Activated CD4-positive, alpha-beta T cell treated with anti-CD3 and anti-CD28 coated beads for 36 hours (primary cell): Measurements from ENCODE around the gene PROZ. TPM values are rescaled to one million over a fixed set of nuclear protein-coding genes. Genes with fewer than 3 reads are reported as not detected.

Source experiments
- ATAC-seq: fragments of 200-7000 bp; cut with Tn5 transposase; one replicate; pipeline ENCODE4 v1.10.0; 2021; ENCODE audit warnings: mild to moderate bottlenecking, moderate library complexity
- CTCF ChIA-PET: fragments of 350-600 bp; sonication (Branson Sonifier 250); formaldehyde crosslinking; loops from one replicate; lab custom pipeline; 2021; ENCODE audit warnings: antibody characterized with exemption; lab: Charles Lee
- POLR2A ChIA-PET: fragments of 350-600 bp; sonication (Branson Sonifier 250); formaldehyde crosslinking; loops from one replicate; lab custom pipeline; 2021; ENCODE audit warnings: antibody characterized with exemption, inconsistent platforms; lab: Charles Lee
- DNase-seq: peaks from one replicate; pipeline ENCODE4 v3.0.0-alpha.2; 2020
- H3K27ac Mint-ChIP-seq: one replicate; pipeline ENCODE4 v1.8.0; 2021; ENCODE audit warnings: mixed read lengths
- H3K27me3 Mint-ChIP-seq: one replicate; pipeline ENCODE4 v1.8.0; 2021; ENCODE audit warnings: mixed read lengths
- H3K36me3 Mint-ChIP-seq: one replicate; pipeline ENCODE4 v1.8.0; 2021; ENCODE audit warnings: low read depth, mixed read lengths
- H3K4me1 Mint-ChIP-seq: one replicate; pipeline ENCODE4 v1.8.0; 2021; ENCODE audit warnings: mixed read lengths
- H3K4me3 Mint-ChIP-seq: one replicate; pipeline ENCODE4 v1.8.0; 2021; ENCODE audit warnings: mild to moderate bottlenecking, moderate library complexity, mixed read lengths
- H3K9me3 Mint-ChIP-seq: one replicate; pipeline ENCODE4 v1.8.0; 2021; ENCODE audit warnings: low read depth, mixed read lengths
- intact Hi-C, 2 experiments: fragments of 100-400 bp; cut with DNase I in 1 of 2; cut with micrococcal nuclease in 1 of 2; formaldehyde crosslinking; loops; one replicate each; pipeline versions ENCODE4 v1.14.2 to v1.15.1; 2022 to 2024; cut with DNase I, micrococcal nuclease
- total RNA-seq, 2 experiments: library from RNA; stranded (reverse); gene quantifications; one replicate each; pipeline ENCODE4 v1.2.3, GENCODE V29; 2021

PROZ gene
- total RNA-seq, 2 experiments from 2014 or later, result not detected

DNA sequence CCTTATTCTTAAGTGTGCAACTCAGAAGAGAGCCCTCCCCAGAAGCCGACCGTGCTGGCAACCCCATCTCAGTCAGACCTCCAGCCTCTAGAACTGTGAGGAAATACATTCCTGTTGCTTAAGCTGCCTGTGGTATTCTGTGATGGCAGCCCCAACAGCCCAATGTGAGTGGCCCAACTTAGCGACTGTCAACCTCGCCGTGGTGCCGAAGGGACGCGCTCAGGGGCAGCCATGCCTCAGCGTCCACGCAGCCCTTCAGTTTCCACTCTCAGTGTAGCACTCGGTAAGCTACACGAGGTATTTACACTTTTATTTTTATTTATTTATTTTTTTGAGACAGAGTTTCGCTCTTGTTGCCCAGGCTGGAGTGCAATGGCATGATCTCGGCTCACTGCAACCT is 18.4 kb downstream of the PROZ start:
- Mint-ChIP-seq H3K4me3 (no peak overlapping the region), H3K36me3 (peaks cover 66% of the 10 kb centered on the region), H3K4me1 (peaks cover 10% of the 10 kb centered on the region), H3K27ac (no peak overlapping the region), H3K27me3 (no peaks in the 10 kb centered on the region), H3K9me3 (no peaks in the 10 kb centered on the region)
- ChIA-PET POLR2A (no interaction called here), CTCF (no interaction called here)
- intact Hi-C loops, result no loop called here
- DNase-seq (no peak), ATAC-seq (no peak)

DNA sequence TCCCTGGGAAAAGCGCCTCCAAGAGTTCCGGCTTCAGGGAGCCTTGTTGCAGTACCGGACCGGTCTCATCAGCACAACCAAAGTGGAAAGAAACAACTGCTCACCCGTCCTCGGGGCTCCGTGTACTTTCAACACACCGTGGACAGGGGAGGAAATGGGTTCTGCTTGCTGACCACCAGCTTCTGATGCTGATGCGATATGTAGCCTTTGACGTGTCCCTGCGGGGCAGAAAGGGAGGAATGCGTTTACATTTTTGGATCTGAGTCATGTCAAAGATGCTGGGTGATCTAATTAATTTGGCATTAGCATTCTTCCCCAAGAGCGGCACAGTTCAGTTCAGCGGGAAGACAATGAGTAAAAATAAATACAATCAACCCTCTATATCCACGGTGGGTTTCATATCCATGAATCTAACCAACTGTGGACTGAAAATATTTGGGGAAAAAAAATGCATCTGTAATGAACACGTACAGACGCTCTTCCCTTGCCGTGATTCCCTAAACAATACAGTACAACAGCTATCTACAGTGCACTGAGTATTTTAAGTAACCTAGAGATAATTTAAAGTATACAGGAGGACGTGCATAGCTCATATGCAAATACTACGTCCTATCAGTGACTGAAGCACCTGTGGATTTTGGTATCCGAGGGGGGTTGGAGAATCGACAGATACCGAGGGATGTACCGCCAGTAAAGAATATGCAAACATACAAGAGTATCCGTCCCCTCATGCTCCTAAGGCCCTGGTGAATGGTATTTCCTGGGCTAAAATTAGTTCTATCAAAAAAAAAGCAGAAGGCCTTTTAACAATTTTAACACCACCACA is 19.8 kb downstream of the PROZ start:
- ChIA-PET POLR2A (no interaction called here), CTCF (interaction anchor here (1.0 kb wide), 1 partner anchor 9 kb away, joined by 3 read pairs; no protein-coding TSS in a partner anchor)
- peaks cover 68% of the 10 kb centered on the region for H3K36me3 Mint-ChIP-seq
- H3K27me3 Mint-ChIP-seq, result no peaks in the 10 kb centered on the region
- H3K4me1 Mint-ChIP-seq, result peaks cover 10% of the 10 kb centered on the region
- DNase-seq, result no peak
- H3K4me3 Mint-ChIP-seq, result no peak overlapping the region
- intact Hi-C loops, result no loop called here
- ATAC-seq, result no peak
- H3K27ac Mint-ChIP-seq, result no peak overlapping the region
- no peaks in the 10 kb centered on the region for H3K9me3 Mint-ChIP-seq

DNA sequence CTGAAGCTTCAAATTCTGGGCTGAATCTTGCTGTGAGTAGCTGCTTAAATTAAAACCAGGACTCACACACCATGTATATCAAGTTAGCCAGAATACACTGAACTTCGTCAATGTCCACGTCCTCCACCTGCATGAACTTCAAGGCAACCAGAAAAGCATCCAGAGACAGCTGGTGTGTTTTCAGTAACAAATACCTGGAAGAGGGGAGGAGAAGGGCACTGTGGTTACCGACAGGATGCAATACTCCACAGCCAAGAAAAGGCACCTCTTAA is 20.4 kb downstream of the PROZ start:
- intact Hi-C loops, result no loop called here
- DNase-seq, result no peak
- Mint-ChIP-seq H3K36me3 (peaks cover 73% of the 10 kb centered on the region), H3K27ac (no peak overlapping the region), H3K9me3 (no peaks in the 10 kb centered on the region), H3K4me1 (peaks cover 14% of the 10 kb centered on the region), H3K4me3 (no peak overlapping the region), H3K27me3 (no peaks in the 10 kb centered on the region)
- POLR2A ChIA-PET, result no interaction called here
- CTCF ChIA-PET, result interaction anchor here (1.0 kb wide), 1 partner anchor 10 kb away, joined by 3 read pairs; no protein-coding TSS in a partner anchor
- no peak for ATAC-seq

DNA sequence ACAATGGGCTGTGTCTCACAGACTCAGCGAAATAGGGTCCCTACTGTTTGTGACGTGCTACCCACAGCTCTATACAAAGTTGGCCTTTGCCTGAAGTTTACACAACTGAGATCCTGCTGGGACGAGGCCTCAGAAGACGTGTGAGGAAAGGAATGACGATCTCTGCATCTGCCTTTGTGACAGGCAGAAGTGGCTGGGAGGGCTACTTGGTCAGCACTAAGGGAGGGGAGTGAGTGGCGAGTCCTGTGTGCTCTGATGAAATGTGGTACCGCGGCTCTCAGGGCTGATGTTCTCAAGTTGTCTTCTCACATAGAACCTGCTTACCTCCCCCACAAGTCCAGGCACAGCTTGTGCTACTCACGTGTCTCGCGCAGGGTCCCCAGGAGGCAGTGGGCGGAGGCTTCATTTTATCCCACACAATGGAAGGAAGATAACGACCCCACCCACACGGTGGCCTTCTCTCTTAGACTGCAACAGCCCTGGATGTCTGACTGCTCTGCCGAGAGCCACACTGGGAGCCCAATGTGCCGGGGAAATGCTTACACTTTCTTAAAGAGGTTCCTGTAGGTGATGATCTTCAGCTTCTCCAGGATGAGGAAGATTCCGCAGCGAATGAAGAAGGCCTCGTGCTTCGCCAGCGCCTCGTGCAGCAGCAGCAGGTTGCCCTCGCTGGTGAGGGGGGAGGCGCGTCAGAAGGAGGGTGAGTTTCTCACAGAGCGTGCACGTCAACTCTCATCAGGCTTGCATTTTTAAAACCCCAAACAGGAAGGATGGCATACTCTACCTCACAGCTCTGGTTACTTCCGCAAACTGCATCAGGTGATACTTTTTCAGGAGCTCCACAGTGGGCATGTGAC is 21.2 kb downstream of the PROZ start:
- DNase-seq, result no peak
- H3K9me3 Mint-ChIP-seq, result no peaks in the 10 kb centered on the region
- ATAC-seq, result no peak
- intact Hi-C loops, result no loop called here
- no peak overlapping the region for H3K4me3 Mint-ChIP-seq
- no peak overlapping the region for H3K27ac Mint-ChIP-seq
- POLR2A ChIA-PET, result no interaction called here
- H3K27me3 Mint-ChIP-seq, result no peaks in the 10 kb centered on the region
- peaks cover 16% of the 10 kb centered on the region for H3K4me1 Mint-ChIP-seq
- CTCF ChIA-PET, result interaction anchor here (0.5 to 1.0 kb wide), 2 partner anchors 11 to 96 kb away, joined by 3 to 5 read pairs; no protein-coding TSS in a partner anchor
- H3K36me3 Mint-ChIP-seq, result peaks cover 70% of the 10 kb centered on the region

DNA sequence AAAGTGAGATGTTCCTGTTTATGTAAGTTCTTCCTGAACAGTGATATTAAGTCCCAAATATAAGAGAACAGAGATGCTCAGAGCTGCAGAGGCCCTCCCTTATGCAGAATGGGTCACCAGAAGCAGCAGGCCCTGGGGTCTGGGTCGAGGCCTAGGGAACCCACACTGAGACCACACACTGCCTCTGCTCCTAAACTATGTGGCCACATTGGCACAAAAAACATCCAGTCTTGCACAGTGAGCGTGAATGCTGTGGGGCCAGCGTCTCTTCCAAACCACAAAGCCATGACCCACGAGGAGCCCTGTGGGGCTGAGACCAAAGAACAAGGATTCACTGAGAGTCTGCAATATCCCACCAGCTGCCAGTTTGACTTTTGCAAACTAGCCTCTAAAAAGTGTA is 23.6 kb downstream of the PROZ start:
- Mint-ChIP-seq H3K27ac (no peak overlapping the region), H3K4me1 (peaks cover 29% of the 10 kb centered on the region), H3K36me3 (peaks cover 69% of the 10 kb centered on the region), H3K27me3 (no peaks in the 10 kb centered on the region), H3K4me3 (no peak overlapping the region), H3K9me3 (no peaks in the 10 kb centered on the region)
- ATAC-seq, result no peak
- ChIA-PET POLR2A (interaction anchor here (0.7 kb wide), 1 partner anchor 44 kb away, joined by 4 read pairs; no protein-coding TSS in a partner anchor), CTCF (interaction anchor here (1.2 to 1.4 kb wide), 2 partner anchors 9 to 16 kb away, joined by 3 read pairs; no protein-coding TSS in a partner anchor)
- intact Hi-C loops, result no loop called here
- no peak for DNase-seq

DNA sequence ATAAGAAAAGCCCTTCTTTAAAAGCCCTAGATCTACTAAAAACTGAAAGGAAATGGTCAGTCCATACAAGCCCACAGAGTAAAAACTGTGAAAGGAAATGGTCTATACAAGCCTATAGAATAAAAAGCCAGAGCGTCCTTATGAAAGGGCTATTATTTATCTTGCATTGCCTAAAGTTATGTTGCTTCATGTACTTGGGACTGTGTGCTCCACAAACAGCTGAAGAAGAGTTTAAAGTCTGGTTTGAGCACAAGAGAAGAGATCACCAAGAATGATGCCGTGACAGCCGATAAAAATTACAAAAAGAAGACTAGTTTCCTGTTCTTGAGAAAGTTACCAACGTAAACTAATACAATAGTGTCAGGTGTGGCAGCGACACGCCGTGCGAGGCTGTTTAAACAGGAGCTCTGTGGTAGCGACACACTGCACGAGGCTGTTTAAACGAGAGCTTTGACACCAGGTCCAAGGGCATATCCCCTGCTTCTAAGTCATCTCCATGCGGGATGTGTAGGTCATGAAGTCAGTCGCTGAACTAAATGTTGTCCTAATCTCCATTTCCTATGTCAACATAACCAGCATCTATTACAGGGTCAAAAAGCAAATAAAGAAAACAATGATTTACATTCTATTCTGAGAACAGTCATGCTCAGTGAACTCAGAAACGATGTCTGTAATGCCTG is 25.1 kb downstream of the PROZ start:
- DNase-seq, result no peak
- ATAC-seq, result no peak
- no peaks in the 10 kb centered on the region for H3K27me3 Mint-ChIP-seq
- H3K36me3 Mint-ChIP-seq, result peaks cover 75% of the 10 kb centered on the region
- no peak overlapping the region for H3K27ac Mint-ChIP-seq
- H3K4me3 Mint-ChIP-seq, result no peak overlapping the region
- H3K9me3 Mint-ChIP-seq, result no peaks in the 10 kb centered on the region
- ChIA-PET POLR2A (no interaction called here), CTCF (interaction anchor here (0.7 to 1.4 kb wide), 3 partner anchors 10 to 18 kb away, joined by 3 read pairs; no protein-coding TSS in a partner anchor)
- peaks cover 40% of the 10 kb centered on the region for H3K4me1 Mint-ChIP-seq
- intact Hi-C loops, result no loop called here

DNA sequence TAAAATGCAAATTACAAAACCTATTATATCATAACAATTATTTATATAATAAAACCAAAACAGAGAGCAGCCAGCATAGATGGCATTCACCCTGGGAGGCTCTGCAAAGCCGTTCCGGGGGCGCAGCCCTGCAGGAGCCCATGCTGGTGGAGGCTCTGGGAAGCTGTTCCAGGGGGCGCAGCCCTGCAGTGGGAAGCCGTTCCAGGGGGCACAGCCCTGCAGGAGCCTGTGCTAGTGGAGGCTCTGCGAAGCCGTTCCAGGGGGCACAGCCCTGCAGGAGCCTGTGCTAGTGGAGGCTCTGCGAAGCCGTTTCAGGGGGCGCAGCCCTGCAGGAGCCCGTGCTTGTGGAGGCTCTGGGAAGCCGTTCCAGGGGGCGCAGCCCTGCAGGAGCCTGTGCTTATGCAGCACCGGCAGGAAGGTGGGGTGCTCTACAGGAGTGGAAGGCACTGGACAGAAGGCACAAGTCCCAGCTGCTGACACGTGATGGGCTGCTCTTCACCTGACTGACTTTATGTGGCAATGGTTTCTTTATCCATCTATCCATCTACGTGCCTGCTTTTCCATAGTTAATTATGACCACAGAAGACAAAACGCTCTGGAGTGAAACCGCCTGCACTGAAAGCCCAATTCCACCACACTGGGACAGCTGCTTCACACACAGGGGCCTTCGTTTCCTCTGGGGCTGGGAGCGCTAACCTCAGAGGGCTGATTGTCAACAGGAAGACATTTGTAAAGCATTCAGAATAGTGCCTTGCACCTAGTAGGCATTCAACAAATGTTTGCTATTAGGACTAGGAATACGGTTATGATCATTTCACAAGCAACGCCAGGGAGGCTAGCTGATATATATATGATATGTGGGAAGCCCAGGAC is 26.4 kb downstream of the PROZ start:
- H3K27ac Mint-ChIP-seq, result peak overlapping the region; percentile 34

DNA sequence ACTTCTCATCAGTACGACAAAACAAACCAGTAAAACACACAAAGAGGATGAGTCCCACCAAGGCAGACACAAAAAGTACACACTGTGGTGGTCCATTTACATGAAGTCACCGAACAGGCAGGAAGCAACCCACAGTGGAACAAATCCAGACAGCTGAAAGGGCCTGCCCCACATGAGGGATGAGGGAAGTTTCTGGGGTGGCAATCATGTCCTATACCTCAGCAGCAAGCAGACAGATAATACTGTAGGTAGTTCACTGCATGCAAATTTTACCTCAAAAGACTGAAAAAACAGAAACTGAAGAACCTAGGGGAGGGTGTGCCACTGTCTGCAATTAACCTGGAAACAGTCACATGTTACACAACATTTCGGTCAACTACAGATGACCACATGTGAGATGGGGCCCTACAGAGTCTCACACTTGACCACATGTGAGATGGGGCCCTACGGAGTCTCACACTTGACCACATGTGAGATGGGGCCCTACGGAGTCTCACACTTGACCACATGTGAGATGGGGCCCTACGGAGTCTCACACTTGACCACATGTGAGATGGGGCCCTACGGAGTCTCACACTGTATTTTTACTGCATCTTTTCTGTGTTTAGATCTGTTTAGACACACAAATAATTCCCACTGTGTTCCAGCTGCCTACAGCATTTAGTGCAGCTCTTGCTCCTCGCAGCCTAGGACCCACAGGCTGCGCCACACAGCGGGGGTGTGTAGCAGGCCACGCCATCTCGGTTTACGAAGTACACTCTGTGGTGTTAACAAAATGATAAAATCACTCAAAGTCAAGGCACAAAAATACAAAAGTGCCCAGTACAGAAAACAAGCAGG is 27.8 kb downstream of the PROZ start:
- intact Hi-C loops, result no loop called here
- Mint-ChIP-seq H3K36me3 (peaks cover 66% of the 10 kb centered on the region), H3K4me3 (peak overlapping the region; percentile 21), H3K27ac (peak overlapping the region; percentile 79), H3K9me3 (no peaks in the 10 kb centered on the region), H3K4me1 (peaks cover 38% of the 10 kb centered on the region), H3K27me3 (no peaks in the 10 kb centered on the region)
- ChIA-PET CTCF (interaction anchor here (0.5 to 1.1 kb wide), 2 partner anchors 30 to 60 kb away, joined by 3 read pairs; no protein-coding TSS in a partner anchor), POLR2A (no interaction called here)
- DNase-seq (peak; percentile 29), ATAC-seq (peak; percentile 42)

More for the DNA sequence above, 26.4 kb downstream of the PROZ start:
- ATAC-seq (no peak), DNase-seq (peak; percentile 25)
- Mint-ChIP-seq H3K4me1 (peaks cover 40% of the 10 kb centered on the region), H3K36me3 (peaks cover 72% of the 10 kb centered on the region), H3K9me3 (no peaks in the 10 kb centered on the region), H3K4me3 (peak overlapping the region; percentile 16), H3K27me3 (no peaks in the 10 kb centered on the region)
- ChIA-PET CTCF (no interaction called here), POLR2A (no interaction called here)
- intact Hi-C loops, result no loop called here

DNA sequence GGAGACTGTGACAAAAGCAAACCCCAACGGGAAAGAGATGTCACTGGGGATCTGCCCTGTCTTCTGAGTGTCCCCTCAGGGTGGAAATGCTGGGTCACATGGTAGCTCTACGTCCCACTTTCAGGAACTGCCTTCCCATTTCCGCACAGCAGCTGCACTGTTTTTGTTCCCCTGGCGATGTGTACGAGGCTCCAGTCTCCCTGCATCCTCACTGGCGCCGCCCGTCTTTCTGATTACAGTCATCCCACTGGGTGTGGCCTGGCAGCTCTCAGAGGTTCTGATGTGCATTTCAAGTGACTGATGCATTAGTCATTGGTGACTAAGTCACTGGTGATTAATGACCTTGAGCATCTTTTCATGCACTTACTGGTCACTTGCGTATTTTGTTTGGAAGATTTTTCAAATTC is 28.8 kb downstream of the PROZ start:
- no peaks in the 10 kb centered on the region for H3K27me3 Mint-ChIP-seq
- DNase-seq (peak; percentile 85), ATAC-seq (peak; percentile 94)
- H3K4me3 Mint-ChIP-seq, result no peak overlapping the region
- no peaks in the 10 kb centered on the region for H3K9me3 Mint-ChIP-seq
- intact Hi-C loops, result loop anchor here in 1 of 2 experiments (1.0 kb wide), 2 partner anchors 21 to 42 kb away; partner anchors contain the start of gene PCID2
- peaks cover 59% of the 10 kb centered on the region for H3K36me3 Mint-ChIP-seq
- ChIA-PET CTCF (interaction anchor here (0.5 to 0.6 kb wide), 3 partner anchors 20 to 166 kb away, joined by 3 read pairs; no protein-coding TSS in a partner anchor), POLR2A (no interaction called here)
- H3K4me1 Mint-ChIP-seq, result peaks cover 38% of the 10 kb centered on the region
- peak overlapping the region; percentile 71 for H3K27ac Mint-ChIP-seq
